ENCODE results near the gene RCAN1. TPM values are rescaled to one million over a fixed set of nuclear protein-coding genes. Genes with fewer than 3 reads are reported as not detected.

The RCAN1 gene
- total RNA-seq, 1 experiment from 2014 or later = 9.7 TPM

GRCh38 chr21:34567604-34568155 is 47.2 kb downstream of the RCAN1 start:
- Histone ChIP-seq H4K20me1 (ENCODE audit: insufficient read depth) (no peaks in the 10 kb centered on the region), H3K9ac (ENCODE audit: low read length) (no peak overlapping the region), H3K36me3 (ENCODE audit: control insufficient read depth in 1 of 2, insufficient read depth in 2 of 2, low read length in 2 of 2) (no peaks in the 10 kb centered on the region), H3K4me3 (replicated peaks in 1 of 2; ENCODE audit: low read depth in 1 of 2, low read length in 2 of 2) (no peak overlapping the region), H3K79me2 (ENCODE audit: insufficient read depth, low read length) (no peaks in the 10 kb centered on the region), H3K27me3 (ENCODE audit: insufficient read depth, low read length) (no peaks in the 10 kb centered on the region), H3K9me3 (ENCODE audit: control insufficient read depth in 1 of 2, insufficient read depth in 1 of 2, low read depth in 1 of 2, low read length in 2 of 2) (no peaks in the 10 kb centered on the region), H3K4me1 (ENCODE audit: control insufficient read depth in 1 of 2, insufficient read depth in 2 of 2, low read length in 2 of 2) (peaks cover 0 to 6% of the 10 kb centered on the region in 2 experiments; a peak in 1 of 4 replicates), H3K9me2 (ENCODE audit: insufficient read depth) (no peaks in the 10 kb centered on the region), H2AFZ (ENCODE audit: low read depth, low read length, poor library complexity, severe bottlenecking) (no peak overlapping the region), H3K4me2 (ENCODE audit: low read length) (no peak overlapping the region), H3K27ac (ENCODE audit: low read depth, low read length) (no peak overlapping the region)
- TF ChIP-seq, protein P1, sequence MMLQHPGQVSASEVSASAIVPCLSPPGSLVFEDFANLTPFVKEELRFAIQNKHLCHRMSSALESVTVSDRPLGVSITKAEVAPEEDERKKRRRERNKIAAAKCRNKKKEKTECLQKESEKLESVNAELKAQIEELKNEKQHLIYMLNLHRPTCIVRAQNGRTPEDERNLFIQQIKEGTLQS (IDR thresholded peaks at IDR 0.05) = no peak
- no peak for TF ChIP-seq SP1 (IDR thresholded peaks at IDR 0.05; ENCODE audit: low read depth)
- no peak for TF ChIP-seq EGR1 (IDR thresholded peaks at IDR 0.05; ENCODE audit: low read depth)
- TF ChIP-seq, protein P2, sequence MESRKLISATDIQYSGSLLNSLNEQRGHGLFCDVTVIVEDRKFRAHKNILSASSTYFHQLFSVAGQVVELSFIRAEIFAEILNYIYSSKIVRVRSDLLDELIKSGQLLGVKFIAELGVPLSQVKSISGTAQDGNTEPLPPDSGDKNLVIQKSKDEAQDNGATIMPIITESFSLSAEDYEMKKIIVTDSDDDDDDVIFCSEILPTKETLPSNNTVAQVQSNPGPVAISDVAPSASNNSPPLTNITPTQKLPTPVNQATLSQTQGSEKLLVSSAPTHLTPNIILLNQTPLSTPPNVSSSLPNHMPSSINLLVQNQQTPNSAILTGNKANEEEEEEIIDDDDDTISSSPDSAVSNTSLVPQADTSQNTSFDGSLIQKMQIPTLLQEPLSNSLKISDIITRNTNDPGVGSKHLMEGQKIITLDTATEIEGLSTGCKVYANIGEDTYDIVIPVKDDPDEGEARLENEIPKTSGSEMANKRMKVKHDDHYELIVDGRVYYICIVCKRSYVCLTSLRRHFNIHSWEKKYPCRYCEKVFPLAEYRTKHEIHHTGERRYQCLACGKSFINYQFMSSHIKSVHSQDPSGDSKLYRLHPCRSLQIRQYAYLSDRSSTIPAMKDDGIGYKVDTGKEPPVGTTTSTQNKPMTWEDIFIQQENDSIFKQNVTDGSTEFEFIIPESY (IDR thresholded peaks at IDR 0.05; ENCODE audit: extremely low read depth, insufficient replicate concordance, low read length) = no peak
- no peak for TF ChIP-seq ELF1 (IDR thresholded peaks at IDR 0.05; ENCODE audit: borderline replicate concordance, low read depth)
- TF ChIP-seq FOSL1 (IDR thresholded peaks at IDR 0.05; ENCODE audit: low read depth) = no peak
- no peak for TF ChIP-seq POLR2AphosphoS5 (IDR thresholded peaks at IDR 0.05; ENCODE audit: low read depth, low read length)
- no peak for TF ChIP-seq SIN3A (IDR thresholded peaks at IDR 0.05; ENCODE audit: low read depth)
- no peak for TF ChIP-seq EZH2phosphoT487 (IDR thresholded peaks at IDR 0.05; ENCODE audit: borderline replicate concordance)
- no peak for TF ChIP-seq EZH2 (IDR thresholded peaks at IDR 0.05)
- no peak for TF ChIP-seq ZFX (IDR thresholded peaks at IDR 0.05)
- TF ChIP-seq TCF7L2 (IDR thresholded peaks at IDR 0.05; ENCODE audit: borderline replicate concordance, extremely low read depth, insufficient read depth, insufficient read length) = no peak
- no peak for TF ChIP-seq CBX3 (IDR thresholded peaks at IDR 0.05; ENCODE audit: low read depth)
- no peak for TF ChIP-seq JUND (IDR thresholded peaks at IDR 0.05)
- TF ChIP-seq CEBPB (IDR thresholded peaks at IDR 0.05; ENCODE audit: low read depth) = no peak
- no peak for TF ChIP-seq POLR2A (IDR thresholded peaks at IDR 0.05; ENCODE audit: borderline replicate concordance, extremely low read depth, insufficient read depth, insufficient read length)
- TF ChIP-seq YY1 (IDR thresholded peaks at IDR 0.05; ENCODE audit: extremely low read depth, insufficient replicate concordance, low read depth, low read length) = no peak
- no peak for TF ChIP-seq RAD21 (IDR thresholded peaks at IDR 0.05; ENCODE audit: low read depth)
- ChIA-PET CTCF (no interaction called here), RAD21 (ENCODE audit: low non-redundant PET in 1 of 2, low total read pairs in 2 of 2, uncharacterized antibody in 2 of 2, unreplicated experiment in 2 of 2) (no interaction called here), POLR2A (no interaction called here)
- intact Hi-C loops (cut with micrococcal nuclease) = no loop called here
- no TSS peak for BruUV-seq (replicated peaks)
- DNase-seq (ENCODE audit: low read depth, low spot score) = no peak
- ATAC-seq = no peak
